Amniotic epithelial cell (primary cell): ENCODE results near the gene CBY3.
"Not testable (repeated sequence)": the region's sequence is repeated elsewhere in the genome, so short reads cannot be mapped to it uniquely, and the experiment has no call there.

Experiments used
- DNase-seq: peaks from one replicate; pipeline ENCODE4 v3.0.0-alpha.2; 2010; ENCODE audit warnings: low read depth

CBY3 gene

GRCh38 chr5:179668391-179668790 lies 12.4 kb downstream of the CBY3 start:
- DNase-seq, result peak; percentile 64

GRCh38 chr5:179661647-179662046 lies 19.2 kb downstream of the CBY3 start:
- DNase-seq, result not testable (repeated sequence)

DNA sequence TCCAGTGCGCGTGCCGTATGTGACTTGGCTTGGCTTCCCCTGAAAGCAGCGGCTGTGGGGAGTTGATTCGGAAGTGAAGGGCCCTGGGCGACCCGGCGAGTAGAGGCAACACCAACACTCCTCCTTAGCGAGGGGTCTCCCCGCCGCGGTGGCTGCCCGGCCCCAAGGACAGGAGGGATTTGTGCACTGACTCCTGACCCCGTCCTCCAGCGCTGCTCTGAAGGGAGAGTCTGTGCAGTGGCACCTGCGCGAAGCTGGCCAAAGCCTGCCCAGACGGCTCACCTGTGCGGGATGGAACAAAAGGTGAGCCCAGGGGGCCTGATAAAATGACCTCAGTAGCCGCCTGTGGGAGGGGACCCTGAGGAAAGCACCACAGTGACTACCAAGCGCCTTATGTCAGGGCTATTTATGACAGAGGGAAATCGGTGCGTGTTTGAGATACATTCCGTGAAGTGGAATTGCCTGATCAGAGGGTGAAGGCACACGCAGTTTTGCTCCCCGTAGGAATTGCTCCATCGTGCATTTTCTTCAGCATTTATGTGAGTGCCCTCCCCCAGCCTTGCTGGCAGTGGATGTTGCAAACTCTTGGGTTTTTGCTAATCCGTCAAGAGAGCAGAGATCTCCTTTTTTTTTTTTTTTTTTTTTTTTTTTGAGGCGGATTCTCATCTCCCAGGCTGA lies 22.5 kb downstream of the CBY3 start:
- DNase-seq, result peak; percentile 89

DNA sequence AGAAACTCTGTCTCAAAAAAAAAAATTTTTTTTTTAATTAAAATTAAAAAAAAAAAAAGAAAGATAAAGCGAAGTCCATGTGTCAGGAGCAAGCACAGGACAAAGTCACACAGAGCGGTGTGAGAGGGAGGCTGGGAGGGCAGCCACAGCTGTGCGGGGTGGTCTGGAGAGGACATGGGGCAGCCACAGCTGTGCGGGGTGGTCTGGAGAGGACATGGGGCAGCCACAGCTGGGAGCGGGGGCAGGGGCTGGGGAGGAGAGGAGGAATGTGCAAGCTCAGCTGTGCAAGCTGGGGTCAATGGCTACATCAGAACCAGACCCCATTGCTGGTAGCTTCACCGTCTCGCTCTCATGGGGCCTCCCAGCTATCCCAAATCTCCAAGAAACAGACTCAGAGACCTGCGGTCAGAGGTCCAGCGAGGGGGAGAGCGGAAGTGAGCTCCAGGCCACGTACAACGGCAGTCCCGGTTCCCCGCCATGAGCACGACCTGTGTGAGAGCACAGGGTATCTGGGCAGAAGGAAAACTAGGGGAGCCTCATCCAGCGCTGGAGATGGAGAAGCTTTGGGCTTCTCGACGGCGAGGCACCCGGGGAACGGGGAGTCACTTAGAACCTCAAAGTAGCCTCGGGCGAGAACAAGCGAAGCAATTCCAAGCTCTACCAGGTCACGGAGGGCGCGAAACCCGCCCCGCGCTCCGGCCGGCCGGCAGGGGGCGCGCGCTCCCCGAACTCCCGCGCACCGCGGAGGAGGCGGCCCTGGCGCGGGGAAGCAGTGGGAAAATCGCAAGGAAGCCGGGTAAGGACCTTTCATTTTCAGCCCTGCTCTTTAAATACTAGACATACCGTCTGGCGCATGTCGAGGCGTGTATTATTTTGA lies 23.3 kb downstream of the CBY3 start:
- not testable (repeated sequence) for DNase-seq

GRCh38 chr5:179653135-179653534 lies 27.7 kb downstream of the CBY3 start:
- DNase-seq, result not testable (repeated sequence)

- DNase-seq, result not testable (repeated sequence)
These were observed 30.6 kb downstream of the CBY3 start for GRCh38 chr5:179650245-179650644.

DNA sequence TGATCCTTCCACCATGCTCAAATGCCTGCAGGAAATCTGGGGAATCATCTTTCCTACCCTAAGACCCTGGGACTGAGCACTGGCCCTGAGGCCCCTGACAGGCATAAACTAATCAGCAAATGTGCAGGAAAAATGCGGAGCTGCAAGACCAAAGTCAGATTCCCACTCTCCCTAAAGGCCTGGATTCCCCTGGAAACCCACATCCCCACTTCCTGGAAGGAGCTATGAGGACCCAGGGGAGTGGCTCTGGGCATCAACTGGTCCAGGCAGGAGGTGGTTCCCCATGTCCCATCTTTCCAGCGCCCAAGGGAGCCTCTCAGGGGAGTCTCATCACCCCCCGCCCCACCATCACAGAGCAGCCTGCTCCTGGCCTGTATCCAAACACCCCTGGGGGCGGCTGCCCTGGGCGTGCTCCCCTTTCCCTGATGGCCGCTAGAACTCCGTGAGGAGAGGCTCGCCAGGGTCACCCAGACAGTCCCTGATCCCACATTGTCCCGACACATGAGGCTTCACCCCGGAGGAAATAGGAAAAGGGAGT lies 31.6 kb downstream of the CBY3 start:
- DNase-seq, result not testable (repeated sequence)

DNA sequence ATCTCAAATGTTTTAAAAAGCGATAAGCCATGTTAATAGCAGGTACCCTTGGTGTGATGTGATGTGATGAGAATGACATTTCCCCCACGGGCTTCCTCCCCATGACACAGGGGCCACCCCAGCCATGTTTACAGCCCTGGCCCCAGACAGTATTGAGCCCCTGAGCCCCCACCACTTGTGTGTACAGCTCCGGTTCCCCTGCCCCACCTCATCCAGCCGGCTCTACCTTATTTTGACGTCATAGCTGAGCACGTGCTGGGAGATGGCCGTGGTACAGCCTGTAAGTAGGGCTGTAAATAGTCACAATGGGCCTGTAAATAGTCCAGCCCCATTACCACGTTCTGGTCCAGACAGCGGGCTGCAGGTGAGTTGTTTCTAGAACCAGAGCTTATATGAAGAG lies 32.4 kb downstream of the CBY3 start:
- DNase-seq, result no peak

DNA sequence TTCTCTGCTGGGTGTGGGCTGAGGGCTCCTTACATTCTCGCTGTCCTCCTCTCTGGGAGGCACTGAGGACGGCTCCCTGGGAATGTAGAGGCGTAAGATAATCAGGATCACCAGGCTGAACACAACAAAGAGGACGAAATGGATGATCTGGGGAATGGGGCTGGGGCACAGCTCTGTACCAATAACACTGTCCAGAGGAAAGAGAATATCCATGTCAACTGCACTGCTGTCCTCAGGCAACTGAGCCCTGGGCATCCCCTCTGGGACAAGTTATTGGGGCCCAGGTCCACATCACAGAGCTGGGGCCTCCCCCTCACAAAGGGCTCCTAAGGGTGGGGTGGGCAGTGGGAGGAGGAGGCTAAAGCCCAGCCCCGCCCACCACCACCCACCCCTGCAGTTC lies 36.1 kb downstream of the CBY3 start:
- DNase-seq, result not testable (repeated sequence)

DNA sequence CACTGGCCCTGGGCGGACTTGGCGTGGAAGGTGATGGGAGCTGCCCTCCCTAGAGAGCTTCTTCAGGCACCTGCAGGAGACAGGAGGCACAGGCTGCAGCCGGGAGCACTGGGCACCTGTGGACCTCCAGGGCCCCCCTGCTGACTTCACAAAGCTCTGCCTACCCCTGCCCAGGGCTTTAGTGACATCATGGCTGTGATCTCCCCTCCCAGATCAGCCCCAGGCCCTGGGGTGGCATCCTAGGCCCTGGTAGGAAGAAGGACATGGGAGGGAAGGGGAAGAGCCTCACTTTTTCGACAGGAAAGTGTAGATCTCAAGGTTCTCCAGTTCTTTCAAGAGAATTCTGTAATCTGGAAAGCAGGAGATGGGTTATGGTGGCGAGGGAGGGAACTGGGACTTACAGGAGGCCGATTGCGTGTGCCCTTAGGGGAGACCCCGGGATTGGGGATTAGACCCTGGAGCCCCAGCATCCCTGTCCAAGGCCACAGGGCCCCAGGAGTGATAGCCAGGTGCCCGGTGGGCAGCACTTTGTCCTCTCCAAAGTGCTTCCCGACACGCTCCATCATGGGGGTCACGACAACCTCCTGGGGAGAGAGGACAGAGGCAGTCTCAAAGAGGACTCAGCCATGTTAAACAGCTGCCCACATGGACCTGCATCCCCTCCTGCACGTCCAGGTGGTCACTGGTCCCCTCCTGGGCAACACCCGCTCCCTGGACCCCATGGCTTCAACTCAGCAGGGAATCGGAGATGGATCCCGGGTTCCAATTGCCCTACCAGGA lies 37.5 kb downstream of the CBY3 start:
- not testable (repeated sequence) for DNase-seq

- DNase-seq, result not testable (repeated sequence)
These were observed 38.2 kb downstream of the CBY3 start for GRCh38 chr5:179642626-179643025.

GRCh38 chr5:179641745-179642144 lies 39.1 kb downstream of the CBY3 start:
- DNase-seq, result not testable (repeated sequence)

DNA sequence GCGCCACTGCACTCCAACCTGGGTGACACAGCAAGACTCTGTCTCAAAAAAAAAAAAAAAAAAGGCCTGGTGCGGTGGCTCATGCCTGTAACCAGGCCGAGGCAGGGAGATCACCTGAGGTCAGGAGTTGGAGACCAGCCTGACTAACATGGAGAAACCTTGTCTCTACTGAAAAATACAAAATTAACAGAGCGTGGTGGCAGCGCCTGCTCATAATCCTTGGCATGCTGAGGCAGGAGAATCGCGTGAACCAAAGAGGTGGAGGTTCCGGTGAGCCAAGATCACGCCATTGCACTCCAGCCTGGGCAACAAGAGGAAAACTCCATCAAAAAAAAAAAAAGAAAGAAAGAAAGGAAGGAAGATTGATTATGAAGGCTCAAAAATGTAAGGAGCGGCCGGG lies 41.5 kb downstream of the CBY3 start:
- not testable (repeated sequence) for DNase-seq

GRCh38 chr5:179634370-179635172 lies 46.3 kb downstream of the CBY3 start:
- DNase-seq, result not testable (repeated sequence)

- not testable (repeated sequence) for DNase-seq
These were observed 47.1 kb downstream of the CBY3 start for GRCh38 chr5:179633501-179634369.
